GM12864 (cell line): ENCODE measurements around the gene OR6B1.
"Not testable (repeated sequence)": the region's sequence is repeated elsewhere in the genome, so short reads cannot be mapped to it uniquely, and the experiment has no call there.

Experiments used
- DNase-seq: peaks from one replicate; pipeline ENCODE4 v3.0.0-alpha.2; 2011; ENCODE audit warnings: low read depth
- H3K4me3 ChIP-seq: 2 replicates; pipeline ENCODE4 v1.5.1; 2011; ENCODE audit warnings: mild to moderate bottlenecking, low read depth, low read length, control low read depth
- TF ChIP-seq, protein P1 (sequence below): IDR thresholded peaks from 2 replicates; pipeline ENCODE4 v1.5.1; 2011; ENCODE audit warnings: low read depth, mild to moderate bottlenecking, moderate library complexity, low read length, control low read depth, inconsistent platforms; ENCODE audit errors: missing control alignments

Gene OR6B1

GRCh38 chr7:144037414-144038035 is 37.4 kb downstream of the OR6B1 start:
- TF ChIP-seq, protein P1, sequence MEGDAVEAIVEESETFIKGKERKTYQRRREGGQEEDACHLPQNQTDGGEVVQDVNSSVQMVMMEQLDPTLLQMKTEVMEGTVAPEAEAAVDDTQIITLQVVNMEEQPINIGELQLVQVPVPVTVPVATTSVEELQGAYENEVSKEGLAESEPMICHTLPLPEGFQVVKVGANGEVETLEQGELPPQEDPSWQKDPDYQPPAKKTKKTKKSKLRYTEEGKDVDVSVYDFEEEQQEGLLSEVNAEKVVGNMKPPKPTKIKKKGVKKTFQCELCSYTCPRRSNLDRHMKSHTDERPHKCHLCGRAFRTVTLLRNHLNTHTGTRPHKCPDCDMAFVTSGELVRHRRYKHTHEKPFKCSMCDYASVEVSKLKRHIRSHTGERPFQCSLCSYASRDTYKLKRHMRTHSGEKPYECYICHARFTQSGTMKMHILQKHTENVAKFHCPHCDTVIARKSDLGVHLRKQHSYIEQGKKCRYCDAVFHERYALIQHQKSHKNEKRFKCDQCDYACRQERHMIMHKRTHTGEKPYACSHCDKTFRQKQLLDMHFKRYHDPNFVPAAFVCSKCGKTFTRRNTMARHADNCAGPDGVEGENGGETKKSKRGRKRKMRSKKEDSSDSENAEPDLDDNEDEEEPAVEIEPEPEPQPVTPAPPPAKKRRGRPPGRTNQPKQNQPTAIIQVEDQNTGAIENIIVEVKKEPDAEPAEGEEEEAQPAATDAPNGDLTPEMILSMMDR, result no peak
- no peak for DNase-seq

DNA sequence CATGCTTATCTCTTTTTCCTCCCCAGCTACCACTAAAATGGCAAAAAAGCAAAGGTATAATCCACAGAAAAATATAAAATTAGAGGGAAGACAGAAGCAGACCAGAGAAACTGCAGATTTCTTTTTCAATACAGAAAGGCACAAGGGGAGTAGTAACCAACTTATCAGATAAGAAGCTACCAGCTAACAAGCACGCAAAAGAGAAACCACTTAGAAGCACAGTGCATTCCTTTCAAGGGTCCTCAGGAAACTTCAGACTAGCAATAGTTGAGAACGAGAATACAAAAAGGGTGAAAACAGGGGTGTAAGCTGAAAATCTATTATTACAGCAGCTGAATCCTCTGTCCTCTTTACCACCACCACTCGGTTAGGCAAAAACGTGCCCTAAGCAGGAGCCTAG is 38.8 kb downstream of the OR6B1 start:
- no peak for DNase-seq
- no peak overlapping the region for H3K4me3 ChIP-seq
- TF ChIP-seq, protein P1, result no peak

More at GRCh38 chr7:144037414-144038035, 37.4 kb downstream of the OR6B1 start:
- H3K4me3 ChIP-seq, result no peak overlapping the region

- TF ChIP-seq, protein P1, result no peak
- no peak within 1 kb of the TSS for H3K4me3 ChIP-seq
- DNase-seq, result no peak
These were observed 48.5 kb downstream of the OR6B1 start, which contains the start of gene OR2A5 for GRCh38 chr7:144048648-144049047. OR2A5 (plus strand) TSS chr7:144048948; CDS start chr7:144050402, 1,454 bp downstream.

GRCh38 chr7:144049491-144049890 is 49.4 kb downstream of the OR6B1 start:
- H3K4me3 ChIP-seq, result no peak overlapping the region
- DNase-seq, result no peak
- TF ChIP-seq, protein P1, result no peak

DNA sequence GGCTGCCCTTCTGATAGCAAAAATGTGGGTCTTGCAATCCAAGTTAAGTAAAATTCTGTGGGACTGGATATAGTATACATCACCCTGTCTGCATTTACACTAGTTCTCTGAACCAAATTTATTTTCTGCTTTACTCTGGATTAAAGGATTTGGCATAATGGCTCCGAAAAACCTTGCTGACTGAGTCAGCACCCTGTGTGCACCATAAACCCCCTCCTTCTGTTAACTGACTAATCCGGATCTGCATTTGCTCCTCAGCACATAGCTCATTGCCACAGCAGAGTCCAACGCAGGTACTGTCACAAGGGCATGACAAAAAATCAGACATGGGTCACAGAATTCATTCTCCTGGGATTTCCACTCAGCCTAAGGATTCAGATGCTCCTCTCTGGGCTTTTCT is 50.0 kb downstream of the OR6B1 start:
- DNase-seq, result no peak
- no peak overlapping the region for H3K4me3 ChIP-seq
- TF ChIP-seq, protein P1, result no peak

- DNase-seq, H3K4me3 ChIP-seq: not testable (repeated sequence)
These were observed 50.8 kb downstream of the OR6B1 start for GRCh38 chr7:144050884-144051283.

GRCh38 chr7:144057954-144058353 is 57.8 kb downstream of the OR6B1 start:
- no peak for DNase-seq
- TF ChIP-seq, protein P1, result no peak
- H3K4me3 ChIP-seq, result no peak overlapping the region
